ENCODE data around the gene P2RX5.

Gene P2RX5

DNA sequence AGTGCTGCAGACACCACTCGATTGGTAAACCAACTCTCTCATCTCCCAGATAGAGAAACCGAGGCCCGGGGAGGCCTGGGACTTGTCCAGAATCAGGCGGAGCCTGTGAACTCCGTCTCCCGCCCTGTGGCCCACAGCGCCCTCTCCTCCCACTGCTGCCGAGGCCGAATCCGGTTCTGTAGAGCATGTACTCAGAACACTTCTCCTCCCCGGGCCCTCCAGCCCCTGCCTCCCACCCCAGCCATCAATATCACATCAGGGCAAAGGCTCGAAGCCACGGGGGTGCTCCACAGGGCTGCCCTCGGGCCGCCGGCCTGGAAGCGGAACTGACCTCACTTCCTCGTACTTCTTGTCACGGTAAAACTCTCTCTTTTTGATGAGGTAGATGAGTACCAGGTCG lies 14.4 kb downstream of the P2RX5 start:
- no peak for DNase-seq (ENCODE audit: low read depth in 3 of 3)

DNA sequence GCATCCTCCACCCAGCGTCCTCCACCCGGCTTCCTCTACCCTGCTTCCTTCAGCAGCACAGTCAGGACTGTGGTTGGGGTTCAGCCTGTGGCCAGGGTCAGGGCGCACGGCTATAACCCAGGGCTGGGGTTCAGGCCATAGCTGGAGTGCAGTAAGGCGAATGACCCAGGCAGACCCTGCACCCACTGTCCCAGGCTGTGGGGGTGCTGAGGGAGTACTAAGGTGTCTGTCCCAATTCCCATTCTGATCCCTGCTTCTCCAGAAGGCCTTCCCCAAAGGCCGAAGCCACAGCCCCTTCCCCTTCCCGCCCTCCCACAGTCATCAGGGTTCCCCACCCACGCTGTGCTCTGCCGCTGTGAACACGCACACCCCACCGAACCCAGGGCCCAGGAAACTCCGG lies 14.9 kb downstream of the P2RX5 start:
- DNase-seq (ENCODE audit: low read depth in 3 of 3): no peak

DNA sequence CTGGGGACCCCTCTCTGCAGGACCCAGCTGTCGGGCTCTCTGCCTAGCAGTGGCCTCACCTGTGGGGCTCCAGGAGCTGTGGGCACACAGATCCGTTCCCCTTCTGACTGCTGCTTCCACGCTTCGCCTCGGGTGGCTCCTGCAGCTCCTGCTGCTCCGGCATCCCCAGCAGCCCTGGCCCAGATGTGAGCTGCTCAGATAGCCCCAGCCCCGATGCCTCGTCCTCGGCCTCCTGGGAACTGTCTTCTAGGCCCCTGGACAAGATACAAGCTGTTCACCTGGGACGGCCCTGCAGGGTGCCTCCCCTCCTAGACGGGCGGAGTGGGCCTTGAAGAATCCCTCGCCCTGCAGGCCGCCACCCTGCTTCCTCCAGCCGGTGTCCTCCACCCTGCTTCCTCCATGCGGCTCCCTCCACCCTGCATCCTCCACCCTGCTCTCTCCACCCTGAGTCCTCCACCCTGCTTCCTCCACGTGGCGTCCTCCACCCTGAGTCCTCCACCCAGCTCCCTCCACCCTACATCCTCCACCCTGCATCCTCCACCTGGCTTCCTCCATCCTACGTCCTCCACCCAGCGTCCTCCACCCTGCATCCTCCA lies 16.3 kb downstream of the P2RX5 start:
- DNase-seq (ENCODE audit: low read depth in 3 of 3): no peak

DNA sequence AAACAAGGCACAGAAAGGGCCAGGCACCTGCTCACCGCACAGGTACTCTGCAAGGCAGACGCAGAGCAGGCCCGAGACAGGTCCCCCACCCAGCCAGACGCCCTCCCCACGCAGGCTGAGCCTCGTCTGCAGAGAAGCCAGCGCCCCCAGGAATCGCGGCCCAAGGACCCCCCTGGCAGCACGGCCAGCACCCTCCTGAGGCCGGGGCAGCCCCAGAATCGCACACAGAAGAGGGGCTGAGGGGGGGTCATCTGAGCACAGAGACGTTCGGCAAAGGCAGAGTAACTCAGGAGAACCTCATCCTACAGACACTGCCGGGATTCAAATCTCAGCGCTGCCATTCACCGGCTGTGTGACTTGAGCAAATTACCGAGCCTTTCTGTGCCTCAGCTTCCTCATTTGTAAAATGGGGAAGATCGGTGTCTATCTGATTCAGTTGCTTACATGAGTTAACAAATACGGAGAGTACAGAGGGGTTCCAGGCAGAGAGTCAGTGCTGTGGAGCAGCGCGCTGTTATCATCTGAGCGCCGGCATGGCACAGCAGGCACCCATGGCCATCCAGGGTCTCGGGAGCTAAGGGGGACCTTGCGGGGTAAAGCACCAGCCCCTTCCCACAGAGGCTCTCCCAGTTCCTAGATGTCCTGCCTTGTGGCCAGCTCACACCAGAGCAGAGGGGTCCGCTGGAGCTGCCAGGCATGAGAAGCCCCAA lies 17.0 kb downstream of the P2RX5 start:
- no peak for DNase-seq (ENCODE audit: low read depth in 3 of 3)

DNA sequence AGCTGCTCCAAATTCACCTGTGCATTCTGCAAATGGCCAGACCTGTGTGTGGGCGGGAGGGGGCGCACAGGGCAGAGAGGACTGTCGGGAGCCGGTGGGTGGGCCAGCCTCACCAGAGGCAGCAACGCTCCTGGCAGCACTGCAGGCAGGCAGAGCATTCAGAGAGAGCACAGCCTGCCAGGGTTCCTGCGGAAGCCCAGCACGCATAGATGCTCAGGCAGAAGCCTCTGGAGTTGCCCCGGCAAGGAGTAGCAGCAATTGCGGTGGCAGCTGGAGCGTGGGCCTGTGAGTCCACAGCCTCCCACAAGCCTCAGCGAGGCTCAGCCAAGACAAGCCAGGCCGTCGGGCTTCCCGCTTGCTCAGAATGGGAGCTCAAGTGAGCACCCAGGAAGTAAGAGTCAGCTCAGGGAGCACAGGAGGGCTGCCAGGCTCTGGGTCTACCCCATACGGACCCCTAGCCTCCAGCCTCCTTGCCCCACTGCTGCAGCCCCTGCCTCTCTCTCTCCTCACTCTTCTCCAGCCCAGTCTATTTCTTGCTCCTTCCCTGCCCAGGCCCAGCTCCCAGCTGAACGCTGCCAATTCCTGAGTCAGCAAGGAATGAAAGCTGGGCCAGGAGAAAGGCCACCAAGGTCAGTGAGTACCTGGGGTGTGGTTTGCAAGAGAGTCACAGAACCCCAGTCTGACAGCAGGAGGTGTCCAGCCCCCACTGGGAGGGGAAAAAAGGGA lies 17.7 kb downstream of the P2RX5 start:
- DNase-seq (ENCODE audit: low read depth in 3 of 3): no peak

DNA sequence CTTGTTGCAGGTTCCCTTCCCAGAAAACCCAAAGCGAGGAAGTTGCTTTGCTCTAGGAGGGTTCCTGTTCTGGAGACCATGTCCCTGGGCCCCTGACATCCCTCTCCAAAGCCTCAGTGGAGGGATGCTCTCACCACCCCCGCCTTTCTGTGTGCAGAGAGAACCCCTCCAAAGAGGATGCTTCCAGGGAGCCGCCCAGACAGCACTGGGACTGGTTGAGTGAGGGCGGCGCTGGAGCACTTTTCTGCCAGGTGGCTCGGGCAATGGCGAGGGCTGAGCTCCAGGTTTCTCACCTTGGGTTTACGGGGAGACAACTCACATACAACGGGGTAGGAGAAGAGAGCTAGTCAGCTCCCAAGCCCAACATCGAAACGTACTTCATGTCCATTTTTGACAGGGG lies 20.1 kb downstream of the P2RX5 start:
- DNase-seq (ENCODE audit: low read depth in 3 of 3): no peak

GRCh38 chr17:3672571-3672970 lies 23.4 kb downstream of the P2RX5 start:
- DNase-seq (ENCODE audit: low read depth in 3 of 3): no peak

DNA sequence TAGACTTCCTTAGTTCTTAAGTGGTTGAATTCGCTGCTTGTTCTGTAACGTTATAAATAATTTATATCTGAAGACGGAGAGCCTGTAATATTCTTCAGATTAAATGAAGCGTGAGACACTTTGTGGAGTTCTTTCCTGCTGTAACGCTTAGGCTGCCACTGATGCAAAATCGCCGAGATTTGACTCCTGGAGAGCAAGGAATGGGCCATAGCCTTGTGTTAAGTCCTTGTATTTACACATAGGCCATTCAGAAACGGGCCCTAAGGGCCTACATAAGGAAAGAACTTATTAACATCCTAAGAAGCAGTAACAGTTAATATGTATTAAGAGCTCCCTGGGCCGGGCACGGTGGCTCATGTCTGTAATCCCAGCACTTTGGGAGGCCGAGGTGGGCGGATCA lies 26.4 kb downstream of the P2RX5 start:
- no peak for DNase-seq (ENCODE audit: low read depth in 3 of 3)

DNA sequence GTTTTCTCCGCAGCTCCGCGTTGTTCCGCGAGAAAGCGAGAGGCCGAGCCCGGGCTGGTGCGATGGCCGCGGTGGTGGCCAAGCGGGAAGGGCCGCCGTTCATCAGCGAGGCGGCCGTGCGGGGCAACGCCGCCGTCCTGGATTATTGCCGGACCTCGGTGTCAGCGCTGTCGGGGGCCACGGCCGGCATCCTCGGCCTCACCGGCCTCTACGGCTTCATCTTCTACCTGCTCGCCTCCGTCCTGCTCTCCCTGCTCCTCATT lies 26.9 kb downstream of the P2RX5 start:
- DNase-seq (ENCODE audit: low read depth in 3 of 3): no peak

DNA sequence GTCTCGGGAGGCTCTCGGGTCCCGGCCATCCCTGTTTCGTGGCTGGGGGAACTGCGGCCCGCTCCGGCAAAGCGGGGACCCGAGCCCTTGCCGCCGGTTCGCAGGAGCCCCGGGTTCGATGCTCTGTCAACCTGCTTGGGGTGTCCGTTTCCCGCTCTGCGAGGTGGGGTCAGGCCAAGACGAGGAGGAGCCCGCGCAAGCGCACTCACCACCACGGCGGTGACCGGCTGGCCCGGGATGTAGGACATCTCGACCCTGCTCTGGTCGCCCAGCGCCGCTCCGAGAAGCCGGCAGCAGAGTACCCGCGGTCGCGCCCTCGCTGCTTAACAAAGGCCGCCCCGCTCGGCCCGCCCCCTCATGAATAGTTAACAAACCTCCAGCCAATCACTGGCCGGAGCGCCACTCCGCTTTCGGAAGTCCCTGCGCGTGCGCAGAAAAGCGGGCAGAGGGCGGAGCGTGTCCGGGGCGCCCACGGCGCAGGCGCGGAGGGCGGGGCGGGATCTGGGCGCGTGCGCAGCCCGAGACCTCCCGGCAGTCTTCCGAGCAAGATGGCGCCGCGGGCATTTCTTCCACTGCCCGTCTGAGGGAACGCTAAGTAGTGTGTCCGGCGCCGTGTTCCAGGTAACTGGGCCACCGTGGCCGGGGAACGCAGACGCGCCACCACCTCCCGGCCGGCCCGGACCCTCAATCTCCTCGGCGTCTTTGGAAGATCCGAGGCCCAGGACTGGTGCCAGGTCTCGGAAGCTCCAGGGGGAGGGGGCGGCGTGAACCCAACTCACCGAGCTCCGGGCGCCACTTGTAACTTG lies 27.5 kb downstream of the P2RX5 start, which contains the start of the genes EMC6 and TAX1BP3:
EMC6 (plus strand) TSS at position 534 of the 806 bp plus-strand sequence. CDS start 335 bp downstream, outside the sequence.
TAX1BP3 (minus strand) TSS at position 300 of the 806 bp plus-strand sequence; CDS start at position 248, 52 bp downstream.
- DNase-seq (ENCODE audit: low read depth in 3 of 3): peak; percentile 97 to 99 (median 98)

DNA sequence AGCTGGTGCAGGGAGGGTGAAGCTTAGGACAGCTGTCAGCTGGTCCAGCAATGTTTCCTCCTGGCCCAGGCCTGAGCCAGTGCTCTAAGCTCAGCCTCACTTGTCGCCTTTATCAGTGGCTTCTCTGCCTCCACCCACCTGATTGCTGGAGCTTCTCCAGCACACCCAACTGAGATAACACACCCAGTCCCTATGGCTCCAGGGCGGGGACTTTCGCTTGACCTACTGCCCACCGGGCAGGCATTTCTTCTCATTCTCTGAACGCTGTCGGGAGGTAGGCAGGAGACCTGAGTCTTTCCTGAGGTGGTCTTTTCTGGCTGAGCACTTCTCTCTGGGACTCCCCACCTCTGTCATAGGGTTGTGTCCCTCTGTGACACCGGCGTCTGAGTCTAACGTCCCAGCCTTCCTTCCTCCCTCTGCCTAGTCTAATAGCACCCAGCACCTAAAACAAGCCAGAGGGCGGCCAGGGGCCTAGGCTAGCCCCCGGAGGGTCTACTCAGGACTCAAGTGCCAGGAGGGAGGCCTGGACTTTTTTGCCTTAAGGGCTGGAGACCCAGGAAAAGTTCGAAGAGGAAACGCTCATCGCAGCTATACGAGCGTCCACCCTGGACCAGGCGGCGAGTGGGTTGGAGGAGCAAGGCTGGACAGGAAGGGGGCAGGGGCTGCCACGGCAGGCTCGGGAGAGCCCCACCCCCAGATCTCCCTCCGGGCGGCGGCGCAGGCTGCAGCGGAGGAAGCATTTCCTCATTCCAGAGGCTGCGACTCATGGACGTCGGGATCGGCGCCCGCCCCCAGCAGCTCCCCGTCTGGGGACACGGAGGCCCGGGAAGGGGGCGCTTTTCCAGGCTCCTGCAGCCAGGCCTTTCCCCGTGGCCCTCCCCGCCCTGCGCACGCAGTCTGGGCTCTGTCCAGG lies 28.3 kb downstream of the P2RX5 start:
- DNase-seq (ENCODE audit: low read depth in 3 of 3): no peak

- no peak for DNase-seq (ENCODE audit: low read depth in 3 of 3)
Observed at GRCh38 chr17:3666516-3666915, 29.4 kb downstream of the P2RX5 start.

- DNase-seq (ENCODE audit: low read depth in 3 of 3): no peak
Observed at GRCh38 chr17:3665834-3666233, 30.1 kb downstream of the P2RX5 start.

GRCh38 chr17:3663102-3664011 lies 32.6 kb downstream of the P2RX5 start:
- no peak for DNase-seq (ENCODE audit: low read depth in 3 of 3)

GRCh38 chr17:3660311-3660891 lies 35.6 kb downstream of the P2RX5 start:
- DNase-seq (ENCODE audit: low read depth in 3 of 3): no peak

- DNase-seq (ENCODE audit: low read depth in 3 of 3): no peak
Observed at GRCh38 chr17:3659541-3660111, 36.3 kb downstream of the P2RX5 start.

DNA sequence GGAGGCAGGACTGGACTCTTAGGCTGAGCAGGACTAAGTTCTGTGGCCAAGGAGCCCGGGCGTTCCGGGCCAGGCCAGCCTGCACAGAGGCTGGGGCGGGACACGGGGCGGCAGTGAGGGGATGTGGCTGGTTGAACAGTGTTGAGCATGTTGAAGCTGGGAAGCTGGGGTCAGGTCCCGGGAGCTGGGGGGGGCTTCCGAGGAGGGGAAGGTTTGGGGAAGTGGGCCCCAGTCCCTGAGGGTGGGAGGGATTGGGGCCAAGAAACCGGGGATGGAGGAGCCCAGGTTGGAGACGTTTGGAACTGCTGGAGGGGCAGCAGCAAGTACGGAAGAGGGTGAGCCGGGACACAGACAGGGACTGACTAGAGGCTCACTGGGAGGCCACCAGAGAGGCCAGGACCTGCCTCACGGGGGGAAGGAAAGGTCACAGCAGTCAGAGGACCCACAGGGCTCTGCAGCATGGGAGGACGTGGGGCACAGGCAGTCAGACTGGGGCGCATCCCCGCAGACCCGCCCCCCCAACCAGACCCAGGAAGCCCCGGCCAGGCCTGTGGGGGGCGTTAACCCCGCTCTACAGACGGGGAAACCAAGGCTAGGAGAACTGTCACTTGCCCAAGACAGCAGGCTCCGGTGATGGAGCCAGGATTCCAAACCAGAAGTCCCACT lies 37.0 kb downstream of the P2RX5 start:
- no peak for DNase-seq (ENCODE audit: low read depth in 3 of 3)

GRCh38 chr17:3657874-3658783 lies 37.8 kb downstream of the P2RX5 start:
- no peak for DNase-seq (ENCODE audit: low read depth in 3 of 3)

All from stimulated activated CD4-positive, alpha-beta T cell treated with anti-CD3 and anti-CD28 coated beads, TNF-alpha, amount 100 ng/mL, for 48 hours (primary cell).